Type B pancreatic cell (in vitro differentiated cells): ENCODE measurements around the gene LYPLAL1. TPM values are rescaled to one million over a fixed set of nuclear protein-coding genes. Genes with fewer than 3 reads are reported as not detected.
"Not testable (repeated sequence)": the region's sequence is repeated elsewhere in the genome, so short reads cannot be mapped to it uniquely, and the experiment has no call there.

ENCODE experiments used
- DNase-seq: peaks from one replicate; pipeline ENCODE4 v3.0.0; 2021; ENCODE audit warnings: mixed read lengths; ENCODE audit not compliant: unreplicated experiment; ENCODE audit errors: extremely low spot score
- H3K27ac Mint-ChIP-seq: 2 replicates; pipeline ENCODE4 v1.8.0; 2021; ENCODE audit warnings: mild to moderate bottlenecking, mixed read lengths
- H3K27me3 Mint-ChIP-seq: 2 replicates; pipeline ENCODE4 v1.8.0; 2021; ENCODE audit warnings: mixed read lengths
- H3K36me3 Mint-ChIP-seq: 2 replicates; pipeline ENCODE4 v1.8.0; 2021; ENCODE audit warnings: mixed read lengths
- H3K4me1 Mint-ChIP-seq: one replicate; pipeline ENCODE4 v1.8.0; 2021; ENCODE audit warnings: mixed read lengths; ENCODE audit not compliant: unreplicated experiment
- H3K4me3 Mint-ChIP-seq: 2 replicates; pipeline ENCODE4 v1.8.0; 2021; ENCODE audit warnings: mild to moderate bottlenecking, mixed read lengths
- H3K9me3 Mint-ChIP-seq: 2 replicates; pipeline ENCODE4 v1.8.0; 2021; ENCODE audit warnings: mixed read lengths
- CTCF ChIP-seq: fragments of 200-600 bp; sonication (generic); conservative IDR thresholded peaks from 2 replicates; pipeline ENCODE4 v1.5.0; 2021; ENCODE audit warnings: antibody characterized with exemption, mild to moderate bottlenecking
- total RNA-seq: library from RNA; stranded (reverse); gene quantifications from 2 replicates; pipeline ENCODE4 v1.2.1, GENCODE V29; 2021; ENCODE audit warnings: low replicate concordance

LYPLAL1 gene
- total RNA-seq, 1 donor from 2014 or later, result 29.7 TPM

GRCh38 chr1:219236933-219237610, 63.4 kb downstream of the LYPLAL1 start:
- H3K4me1 Mint-ChIP-seq, result peaks cover 10% of the 10 kb centered on the region
- H3K4me3 Mint-ChIP-seq, result no peak overlapping the region
- TF ChIP-seq CTCF, result no peak
- no peak for DNase-seq
- no peaks in the 10 kb centered on the region for H3K9me3 Mint-ChIP-seq
- H3K27ac Mint-ChIP-seq, result no peak overlapping the region
- H3K36me3 Mint-ChIP-seq, result no peaks in the 10 kb centered on the region
- no peaks in the 10 kb centered on the region for H3K27me3 Mint-ChIP-seq

- Mint-ChIP-seq H3K27me3 (no peaks in the 10 kb centered on the region), H3K27ac (no peak overlapping the region), H3K36me3 (peaks cover 9% of the 10 kb centered on the region), H3K4me3 (no peak overlapping the region), H3K4me1 (peaks cover 10% of the 10 kb centered on the region), H3K9me3 (no peaks in the 10 kb centered on the region)
- no peak for DNase-seq
- no peak for TF ChIP-seq CTCF
These were observed 65.8 kb downstream of the LYPLAL1 start for GRCh38 chr1:219239518-219239917.

GRCh38 chr1:219244864-219245263, 71.2 kb downstream of the LYPLAL1 start:
- no peaks in the 10 kb centered on the region for H3K27me3 Mint-ChIP-seq
- peaks cover 16% of the 10 kb centered on the region for H3K36me3 Mint-ChIP-seq
- H3K4me1 Mint-ChIP-seq, result peaks cover 6% of the 10 kb centered on the region
- DNase-seq, result no peak
- H3K27ac Mint-ChIP-seq, result no peak overlapping the region
- no peak overlapping the region for H3K4me3 Mint-ChIP-seq
- no peak for TF ChIP-seq CTCF
- no peaks in the 10 kb centered on the region for H3K9me3 Mint-ChIP-seq

- H3K27me3 Mint-ChIP-seq, result no peaks in the 10 kb centered on the region
- DNase-seq, result no peak
- H3K36me3 Mint-ChIP-seq, result peaks cover 27% of the 10 kb centered on the region
- H3K4me1 Mint-ChIP-seq, result peaks cover 6% of the 10 kb centered on the region
- peaks cover 4% of the 10 kb centered on the region for H3K9me3 Mint-ChIP-seq
- TF ChIP-seq CTCF, result no peak
- no peak overlapping the region for H3K4me3 Mint-ChIP-seq
- H3K27ac Mint-ChIP-seq, result no peak overlapping the region
These were observed 73.8 kb downstream of the LYPLAL1 start for GRCh38 chr1:219247441-219247840.

GRCh38 chr1:219250468-219250867, 76.8 kb downstream of the LYPLAL1 start:
- H3K4me1 Mint-ChIP-seq, H3K27ac Mint-ChIP-seq, H3K27me3 Mint-ChIP-seq: not testable (repeated sequence)

GRCh38 chr1:219257751-219258150, 84.1 kb downstream of the LYPLAL1 start:
- Mint-ChIP-seq H3K27ac (no peak overlapping the region), H3K4me1 (no peaks in the 10 kb centered on the region), H3K9me3 (peaks cover 32% of the 10 kb centered on the region), H3K4me3 (no peak overlapping the region), H3K27me3 (no peaks in the 10 kb centered on the region), H3K36me3 (peaks cover 24% of the 10 kb centered on the region)
- no peak for DNase-seq
- no peak for TF ChIP-seq CTCF

More at GRCh38 chr1:219250468-219250867, 76.8 kb downstream of the LYPLAL1 start:
- DNase-seq, H3K4me3 Mint-ChIP-seq: not testable (repeated sequence)
- peaks cover 26% of the 10 kb centered on the region for H3K9me3 Mint-ChIP-seq
- peaks cover 33% of the 10 kb centered on the region for H3K36me3 Mint-ChIP-seq
